Measurements from ENCODE around the gene MBNL2. TPM values are rescaled to one million over a fixed set of nuclear protein-coding genes. Genes with fewer than 3 reads are reported as not detected.

MBNL2 gene
- total and polyA plus RNA-seq, 2 of the 13 experiments (the other 11 are each of a cell fraction or from before 2014, with no cell fraction given) = 30.8 to 59.0 TPM

DNA sequence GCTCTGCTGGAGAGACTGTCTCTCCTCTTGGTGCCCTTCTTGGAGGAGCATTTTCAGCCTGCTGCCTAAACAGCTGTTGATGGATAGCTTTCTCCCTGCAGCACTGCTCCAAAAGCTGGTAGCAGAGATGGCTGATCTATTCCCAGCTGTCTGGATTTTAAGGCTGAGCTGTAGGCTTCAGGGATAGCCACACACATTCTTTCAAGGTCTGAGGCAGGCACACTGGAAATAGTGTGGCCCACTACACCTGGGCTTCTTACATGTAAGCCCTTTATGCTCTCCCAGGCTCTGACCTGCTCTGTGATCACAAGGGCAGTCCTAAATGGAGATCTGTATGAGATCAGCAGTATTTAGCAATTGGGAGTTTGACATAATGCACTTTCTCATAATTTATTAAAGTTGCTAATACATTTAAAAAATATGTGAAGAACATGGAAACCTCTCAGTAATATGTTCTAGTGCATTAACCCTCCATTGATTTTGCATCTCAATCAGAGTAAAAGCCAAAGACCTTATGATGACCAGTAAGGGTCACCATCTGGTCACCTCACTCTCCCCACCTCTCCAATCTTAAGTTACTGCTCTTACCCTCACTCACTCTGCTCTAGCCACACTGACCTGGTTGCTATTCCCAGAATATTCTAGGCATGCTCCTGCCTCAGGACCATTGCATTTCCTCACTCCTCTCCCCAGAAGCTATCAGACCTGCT, 91.6 kb downstream of the MBNL2 start:
- no peak for DNase-seq (ENCODE audit: low spot score)

More for the DNA sequence above, 91.6 kb downstream of the MBNL2 start:
- H3K36me3 ChIP-seq (replicated peaks in 1 of 2; ENCODE audit: control insufficient read depth in 1 of 2, insufficient read depth in 2 of 2, low read length in 2 of 2) = peaks cover 24 to 49% of the 10 kb centered on the region in 2 experiments
- H3K4me3 ChIP-seq (replicated peaks in 1 of 3; ENCODE audit: insufficient read depth in 1 of 3, low read depth in 2 of 3, low read length in 3 of 3) = no peak overlapping the region
- no peaks in the 10 kb centered on the region for H3K27me3 ChIP-seq (ENCODE audit: control insufficient read depth in 1 of 2, insufficient read depth in 2 of 2, low read length in 2 of 2)
- ChIA-PET CTCF (ENCODE audit: low intra/inter-chr PET ratio, low total read pairs) (no interaction called here), POLR2A (no interaction called here)
- TF ChIP-seq ZNF224 (CRISPR knock-in tag; IDR thresholded peaks at IDR 0.05) = no peak
- TF ChIP-seq NFRKB (IDR thresholded peaks at IDR 0.05) = no peak
- TF ChIP-seq, protein P1, sequence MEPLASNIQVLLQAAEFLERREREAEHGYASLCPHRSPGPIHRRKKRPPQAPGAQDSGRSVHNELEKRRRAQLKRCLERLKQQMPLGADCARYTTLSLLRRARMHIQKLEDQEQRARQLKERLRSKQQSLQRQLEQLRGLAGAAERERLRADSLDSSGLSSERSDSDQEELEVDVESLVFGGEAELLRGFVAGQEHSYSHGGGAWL (CRISPR knock-in tag; IDR thresholded peaks at IDR 0.05) = no peak
- TF ChIP-seq, protein P2, sequence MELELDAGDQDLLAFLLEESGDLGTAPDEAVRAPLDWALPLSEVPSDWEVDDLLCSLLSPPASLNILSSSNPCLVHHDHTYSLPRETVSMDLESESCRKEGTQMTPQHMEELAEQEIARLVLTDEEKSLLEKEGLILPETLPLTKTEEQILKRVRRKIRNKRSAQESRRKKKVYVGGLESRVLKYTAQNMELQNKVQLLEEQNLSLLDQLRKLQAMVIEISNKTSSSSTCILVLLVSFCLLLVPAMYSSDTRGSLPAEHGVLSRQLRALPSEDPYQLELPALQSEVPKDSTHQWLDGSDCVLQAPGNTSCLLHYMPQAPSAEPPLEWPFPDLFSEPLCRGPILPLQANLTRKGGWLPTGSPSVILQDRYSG (CRISPR knock-in tag; IDR thresholded peaks at IDR 0.05) = no peak
- TF ChIP-seq SMAD3 (CRISPR knock-in tag; IDR thresholded peaks at IDR 0.05) = no peak
- no peak for TF ChIP-seq ZNF446 (CRISPR knock-in tag; IDR thresholded peaks at IDR 0.05)
- TF ChIP-seq, protein P3, sequence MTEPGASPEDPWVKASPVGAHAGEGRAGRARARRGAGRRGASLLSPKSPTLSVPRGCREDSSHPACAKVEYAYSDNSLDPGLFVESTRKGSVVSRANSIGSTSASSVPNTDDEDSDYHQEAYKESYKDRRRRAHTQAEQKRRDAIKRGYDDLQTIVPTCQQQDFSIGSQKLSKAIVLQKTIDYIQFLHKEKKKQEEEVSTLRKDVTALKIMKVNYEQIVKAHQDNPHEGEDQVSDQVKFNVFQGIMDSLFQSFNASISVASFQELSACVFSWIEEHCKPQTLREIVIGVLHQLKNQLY (CRISPR knock-in tag; IDR thresholded peaks at IDR 0.05) = no peak
- no peak for TF ChIP-seq ZNF44 (CRISPR knock-in tag; IDR thresholded peaks at IDR 0.05)
- TF ChIP-seq ZNF615 (CRISPR knock-in tag; IDR thresholded peaks at IDR 0.05; ENCODE audit: borderline replicate concordance) = no peak
- TF ChIP-seq ZNF326 (CRISPR knock-in tag; IDR thresholded peaks at IDR 0.05; ENCODE audit: borderline replicate concordance) = no peak
- no peak for TF ChIP-seq SMARCE1 (IDR thresholded peaks at IDR 0.05; ENCODE audit: borderline replicate concordance)
- TF ChIP-seq, protein P4, sequence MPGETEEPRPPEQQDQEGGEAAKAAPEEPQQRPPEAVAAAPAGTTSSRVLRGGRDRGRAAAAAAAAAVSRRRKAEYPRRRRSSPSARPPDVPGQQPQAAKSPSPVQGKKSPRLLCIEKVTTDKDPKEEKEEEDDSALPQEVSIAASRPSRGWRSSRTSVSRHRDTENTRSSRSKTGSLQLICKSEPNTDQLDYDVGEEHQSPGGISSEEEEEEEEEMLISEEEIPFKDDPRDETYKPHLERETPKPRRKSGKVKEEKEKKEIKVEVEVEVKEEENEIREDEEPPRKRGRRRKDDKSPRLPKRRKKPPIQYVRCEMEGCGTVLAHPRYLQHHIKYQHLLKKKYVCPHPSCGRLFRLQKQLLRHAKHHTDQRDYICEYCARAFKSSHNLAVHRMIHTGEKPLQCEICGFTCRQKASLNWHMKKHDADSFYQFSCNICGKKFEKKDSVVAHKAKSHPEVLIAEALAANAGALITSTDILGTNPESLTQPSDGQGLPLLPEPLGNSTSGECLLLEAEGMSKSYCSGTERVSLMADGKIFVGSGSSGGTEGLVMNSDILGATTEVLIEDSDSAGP (CRISPR knock-in tag; IDR thresholded peaks at IDR 0.05; ENCODE audit: borderline replicate concordance) = no peak
- TF ChIP-seq ZNF546 (CRISPR knock-in tag; conservative IDR thresholded peaks at IDR 0.05) = no peak
- TF ChIP-seq ZNF839 (CRISPR knock-in tag; IDR thresholded peaks at IDR 0.05; ENCODE audit: borderline replicate concordance) = no peak
- no peak for TF ChIP-seq MIER3 (CRISPR knock-in tag; IDR thresholded peaks at IDR 0.05; ENCODE audit: borderline replicate concordance)
- TF ChIP-seq ZNF207 (IDR thresholded peaks at IDR 0.05; ENCODE audit: borderline replicate concordance) = no peak
- TF ChIP-seq TBL1XR1 (IDR thresholded peaks at IDR 0.05; ENCODE audit: borderline replicate concordance, low read length, partially characterized antibody) = no peak
- TF ChIP-seq ZFP90 (CRISPR knock-in tag; IDR thresholded peaks at IDR 0.05; ENCODE audit: borderline replicate concordance) = no peak
- TF ChIP-seq ZNF136 (CRISPR knock-in tag; IDR thresholded peaks at IDR 0.05; ENCODE audit: low read depth) = no peak
- FAIRE-seq (no peak), ATAC-seq (no peak)
- peaks cover 47% of the 10 kb centered on the region for H3K4me1 ChIP-seq (ENCODE audit: insufficient read depth, low read length)
- H4K20me1 ChIP-seq (ENCODE audit: insufficient read depth, low read length) = peaks cover 55% of the 10 kb centered on the region
- no peaks in the 10 kb centered on the region for H3K9me3 ChIP-seq (ENCODE audit: low read length)
- in situ Hi-C loops (cut with HindIII; ENCODE audit: extremely low pct_ligation_motif_present, low pct_unique_long_range_greater_than_20kb) (no loop called here), intact Hi-C loops (cut with micrococcal nuclease; ENCODE audit: unreplicated experiment) (no loop called here)
- no peak overlapping the region for H3K9ac ChIP-seq (ENCODE audit: insufficient read depth, low read depth, low read length)
- no peak overlapping the region for H3K4me2 ChIP-seq (ENCODE audit: low read depth, low read length)
- H3K27ac ChIP-seq (ENCODE audit: extremely low read length, insufficient read depth, low read length) = no peak overlapping the region
- BruUV-seq (replicated peaks) = no TSS peak
- H3K79me2 ChIP-seq (ENCODE audit: insufficient read depth, low read length) = peaks cover 89% of the 10 kb centered on the region
- no peak overlapping the region for H2AFZ ChIP-seq (ENCODE audit: low read length)
